Measurements from ENCODE around the gene KRTAP5-6.

DNA sequence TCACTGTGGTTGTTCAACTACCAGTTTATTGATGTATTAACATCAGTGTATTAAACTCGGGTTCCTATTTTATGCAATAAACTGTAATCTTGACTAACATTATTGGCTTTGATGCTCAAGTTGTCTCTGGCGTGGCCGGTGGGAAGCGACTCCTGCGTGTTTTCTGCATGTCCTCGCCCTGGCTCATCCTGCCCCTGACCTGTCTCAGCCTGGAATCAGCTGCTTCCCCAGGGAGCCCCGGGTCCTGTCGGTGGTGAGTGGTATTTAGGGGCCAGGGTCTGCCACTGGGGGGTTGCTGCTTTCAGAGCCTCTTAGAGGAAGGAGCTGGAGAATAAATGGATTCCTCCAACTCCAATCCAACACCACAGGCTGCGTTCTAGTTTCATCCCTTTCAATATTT, 30.9 kb downstream of the KRTAP5-6 start:
- TF ChIP-seq POLR2A (IDR thresholded peaks at IDR 0.05; ENCODE audit: low read length) (no peak), GATA1 (IDR thresholded peaks at IDR 0.05; ENCODE audit: low read depth, low read length) (no peak)

Data from erythroblast (primary cell).